Common myeloid progenitor, CD34-positive (primary cell): ENCODE measurements around the gene SMARCAL1.

Experiments
- CTCF ChIA-PET: fragments of 350-600 bp; sonication (Branson Sonifier 250); formaldehyde crosslinking; loops from one replicate; lab custom pipeline; 2021; ENCODE audit warnings: antibody characterized with exemption; lab: Charles Lee
- POLR2A ChIA-PET: fragments of 350-600 bp; sonication (Branson Sonifier 250); formaldehyde crosslinking; loops from one replicate; lab custom pipeline; 2021; ENCODE audit warnings: antibody characterized with exemption; lab: Charles Lee
- DNase-seq, 3 donors: peaks; one replicate each; pipeline versions ENCODE4 v3.0.0 to v3.0.0-alpha.2; 2013
- H3K27ac ChIP-seq, 2 experiments: 1 replicate in 1 of 2; 2 replicates in 1 of 2; pipeline ENCODE4 v1.7.0; 2013; ENCODE audit warnings: inconsistent platforms in 2 of 2, low read length in 2 of 2, mild to moderate bottlenecking in 2 of 2, low read depth in 1 of 2, moderate library complexity in 1 of 2; ENCODE audit not compliant: severe bottlenecking in 2 of 2, insufficient read depth in 1 of 2, poor library complexity in 1 of 2
- H3K27me3 ChIP-seq, 5 experiments: replicated peaks in 2 of 5; 1 replicate in 3 of 5; 2 replicates in 2 of 5; pipeline versions ENCODE4 v1.6.1 to v1.7.0; 2013; ENCODE audit warnings: low read length in 4 of 5, mild to moderate bottlenecking in 2 of 5, moderate library complexity in 2 of 5, inconsistent platforms in 1 of 5; ENCODE audit not compliant: insufficient read depth in 5 of 5, control insufficient read depth in 4 of 5
- H3K36me3 ChIP-seq, 4 experiments: 1 replicate in 2 of 4; 2 replicates in 2 of 4; pipeline versions ENCODE4 v1.6.1 to v1.7.0; 2013; ENCODE audit warnings: low read length in 3 of 4, control low read depth in 1 of 4, mild to moderate bottlenecking in 1 of 4; ENCODE audit not compliant: control insufficient read depth in 4 of 4, insufficient read depth in 4 of 4
- H3K4me1 ChIP-seq, 4 experiments: 1 replicate in 3 of 4; 2 replicates in 1 of 4; pipeline versions ENCODE4 v1.6.1 to v1.7.1; 2013; ENCODE audit warnings: low read length in 3 of 4, mild to moderate bottlenecking in 3 of 4, control low read depth in 1 of 4, inconsistent platforms in 1 of 4, moderate library complexity in 1 of 4; ENCODE audit not compliant: control insufficient read depth in 4 of 4, insufficient read depth in 4 of 4; ENCODE audit errors: control extremely low read depth in 1 of 4
- H3K4me3 ChIP-seq, 7 experiments: 1 replicate in 4 of 7; 2 replicates in 3 of 7; pipeline versions ENCODE4 v1.5.1 to v1.7.0; 2013; ENCODE audit warnings: mild to moderate bottlenecking in 7 of 7, low read length in 6 of 7, moderate library complexity in 6 of 7, inconsistent platforms in 2 of 7, low read depth in 2 of 7, control low read depth in 1 of 7; ENCODE audit not compliant: insufficient read depth in 4 of 7, control insufficient read depth in 1 of 7; ENCODE audit errors: extremely low read depth in 1 of 7
- H3K9me3 ChIP-seq, 5 experiments: 1 replicate in 4 of 5; 2 replicates in 1 of 5; pipeline versions ENCODE4 v1.6.1 to v1.7.1; 2013; ENCODE audit warnings: low read length in 4 of 5, mild to moderate bottlenecking in 2 of 5, inconsistent platforms in 1 of 5, low read depth in 1 of 5, moderate library complexity in 1 of 5; ENCODE audit not compliant: control insufficient read depth in 4 of 5, insufficient read depth in 2 of 5; ENCODE audit errors: control extremely low read depth in 1 of 5
- WGBS: methylation state at CpG from one replicate; pipeline ENCODE4 v1.1.5; 2013; ENCODE audit not compliant: insufficient coverage; 5-methylcytosine and 5-hydroxymethylcytosine counted together

SMARCAL1 gene

GRCh38 chr2:216503159-216503629, 90.9 kb downstream of the SMARCAL1 start:
- CTCF ChIA-PET, result interaction anchor here (1.4 kb wide), 1 partner anchor 159 kb away, joined by 3 read pairs; no protein-coding TSS in a partner anchor
- H3K27ac ChIP-seq, result no peak overlapping the region
- WGBS, result 100% methylated on average over 2 of the region's 6 CpGs
- H3K4me3 ChIP-seq, result no peak overlapping the region
- no peak for DNase-seq
- peaks cover 12 to 27% (median 21%) of the 10 kb centered on the region in 4 experiments for H3K4me1 ChIP-seq
- POLR2A ChIA-PET, result no interaction called here
- no peaks in the 10 kb centered on the region for H3K27me3 ChIP-seq
- peaks cover 31 to 77% (median 48%) of the 10 kb centered on the region in 4 experiments for H3K36me3 ChIP-seq
- no peaks in the 10 kb centered on the region for H3K9me3 ChIP-seq

- H3K27me3 ChIP-seq, result no peaks in the 10 kb centered on the region
- no peak overlapping the region for H3K27ac ChIP-seq
- POLR2A ChIA-PET, result no interaction called here
- 89% methylated on average over 2 of the region's 5 CpGs for WGBS
- peaks cover 31 to 79% (median 48%) of the 10 kb centered on the region in 4 experiments for H3K36me3 ChIP-seq
- peaks cover 12 to 26% (median 21%) of the 10 kb centered on the region in 4 experiments for H3K4me1 ChIP-seq
- CTCF ChIA-PET, result interaction anchor here (1.4 kb wide), 2 partner anchors 14 to 158 kb away, joined by 3 read pairs; no protein-coding TSS in a partner anchor
- no peak overlapping the region for H3K4me3 ChIP-seq
- H3K9me3 ChIP-seq, result no peaks in the 10 kb centered on the region
- no peak for DNase-seq
These were observed 91.6 kb downstream of the SMARCAL1 start for GRCh38 chr2:216503697-216504375.

- H3K27me3 ChIP-seq, result no peaks in the 10 kb centered on the region
- no peak for DNase-seq
- H3K4me3 ChIP-seq, result no peak overlapping the region
- no peak overlapping the region for H3K27ac ChIP-seq
- 100% methylated on average over 1 of the region's 1 CpG for WGBS
- H3K9me3 ChIP-seq, result no peaks in the 10 kb centered on the region
- ChIA-PET POLR2A (interaction anchor here (0.7 kb wide), 1 partner anchor 99 kb away, joined by 5 read pairs; no protein-coding TSS in a partner anchor), CTCF (interaction anchor here (1.0 to 1.4 kb wide), 3 partner anchors 11 to 158 kb away, joined by 3 to 6 read pairs (median 3); no protein-coding TSS in a partner anchor)
- H3K36me3 ChIP-seq, result peaks cover 31 to 77% (median 48%) of the 10 kb centered on the region in 4 experiments
- H3K4me1 ChIP-seq, result peaks cover 12 to 25% (median 20%) of the 10 kb centered on the region in 4 experiments
These were observed 92.1 kb downstream of the SMARCAL1 start for GRCh38 chr2:216504376-216504762.

- Histone ChIP-seq H3K27ac (no peak overlapping the region), H3K27me3 (no peaks in the 10 kb centered on the region), H3K36me3 (peaks cover 27 to 66% (median 43%) of the 10 kb centered on the region in 4 experiments), H3K4me3 (no peak overlapping the region), H3K9me3 (no peaks in the 10 kb centered on the region), H3K4me1 (peaks cover 5 to 16% (median 10%) of the 10 kb centered on the region in 4 experiments)
- WGBS, result 100% methylated on average over 8 of the region's 15 CpGs
- DNase-seq, result no peak
- CTCF ChIA-PET, result interaction anchor here (1.0 to 2.1 kb wide), 3 partner anchors 10 to 12 kb away, joined by 3 to 9 read pairs (median 6); no protein-coding TSS in a partner anchor
- POLR2A ChIA-PET, result interaction anchor here (0.7 kb wide), 1 partner anchor 100 kb away, joined by 5 read pairs; no protein-coding TSS in a partner anchor
These were observed 93.1 kb downstream of the SMARCAL1 start for GRCh38 chr2:216505133-216506106.

- peaks cover 17 to 50% (median 26%) of the 10 kb centered on the region in 4 experiments for H3K36me3 ChIP-seq
- no peak overlapping the region for H3K4me3 ChIP-seq
- no peaks in the 10 kb centered on the region for H3K27me3 ChIP-seq
- 100% methylated on average over 2 of the region's 5 CpGs for WGBS
- DNase-seq, result no peak
- ChIA-PET CTCF (interaction anchor here (0.7 to 2.1 kb wide), 9 partner anchors 9 to 160 kb away, joined by 3 to 9 read pairs (median 3); no protein-coding TSS in a partner anchor), POLR2A (no interaction called here)
- H3K9me3 ChIP-seq, result no peaks in the 10 kb centered on the region
- peaks cover 0 to 4% (median 0%) of the 10 kb centered on the region in 4 experiments for H3K4me1 ChIP-seq
- H3K27ac ChIP-seq, result no peak overlapping the region
These were observed 95.2 kb downstream of the SMARCAL1 start for GRCh38 chr2:216507220-216508160.

- WGBS, result no CpG with 5 or more reads among the region's 1 CpG
- CTCF ChIA-PET, result interaction anchor here (0.7 to 1.2 kb wide), 6 partner anchors 10 to 157 kb away, joined by 3 to 7 read pairs (median 3); no protein-coding TSS in a partner anchor
These were observed 95.9 kb downstream of the SMARCAL1 start for GRCh38 chr2:216508229-216508628.

More at GRCh38 chr2:216508229-216508628, 95.9 kb downstream of the SMARCAL1 start:
- no peak for DNase-seq
- Histone ChIP-seq H3K9me3 (no peaks in the 10 kb centered on the region), H3K27ac (no peak overlapping the region), H3K27me3 (no peaks in the 10 kb centered on the region), H3K4me3 (no peak overlapping the region), H3K4me1 (peaks cover 0 to 1% (median 0%) of the 10 kb centered on the region in 4 experiments), H3K36me3 (peaks cover 11 to 42% (median 20%) of the 10 kb centered on the region in 4 experiments)
- POLR2A ChIA-PET, result no interaction called here
